GM18505 (cell line): ENCODE results near the gene ZNF473.
"Not testable (repeated sequence)": the region's sequence is repeated elsewhere in the genome, so short reads cannot be mapped to it uniquely, and the experiment has no call there.

ENCODE experiments used
- ATAC-seq: cut with Tn5 transposase; IDR thresholded peaks from one replicate; pipeline ENCODE4 v1.9.1; 2021; ENCODE audit not compliant: unreplicated experiment

ZNF473 gene

DNA sequence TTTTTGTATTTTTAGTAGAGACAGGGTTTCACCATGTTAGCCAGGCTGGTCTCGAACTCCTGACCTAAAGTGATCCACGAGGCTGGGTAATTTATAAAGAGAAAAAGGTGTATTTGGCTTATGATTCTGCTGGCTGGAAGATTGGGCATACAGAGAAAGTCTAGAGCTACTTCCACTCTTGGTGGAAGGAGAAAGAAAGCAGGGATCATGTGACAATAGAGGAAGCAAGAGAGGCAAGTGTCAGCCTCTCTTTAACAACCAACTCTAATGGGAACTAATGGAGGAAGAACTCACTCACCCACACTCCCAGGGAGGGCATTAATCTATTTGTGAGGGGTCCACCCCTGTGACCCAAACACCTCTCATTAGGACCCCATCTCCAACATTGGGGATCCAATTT, 58.6 kb downstream of the ZNF473 start:
- ATAC-seq = not testable (repeated sequence)

DNA sequence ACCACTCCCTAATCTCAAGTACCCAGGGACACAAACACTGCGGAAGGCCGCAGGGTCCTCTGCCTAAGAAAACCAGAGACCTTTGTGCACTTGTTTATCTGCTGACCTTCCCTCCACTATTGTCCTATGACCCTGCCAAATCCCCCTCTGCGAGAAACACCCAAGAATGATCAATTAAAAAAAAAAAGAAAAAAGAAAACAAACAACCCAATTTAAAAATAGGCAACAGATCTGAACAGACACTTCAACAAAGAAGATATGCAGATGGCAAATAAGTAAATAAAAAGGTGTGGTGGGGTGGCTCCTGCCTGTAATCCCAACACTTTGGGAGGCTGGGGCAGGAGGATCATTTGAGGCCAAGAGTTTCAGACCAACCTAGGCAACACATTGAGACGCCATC, 61.3 kb downstream of the ZNF473 start:
- not testable (repeated sequence) for ATAC-seq

GRCh38 chr19:50090706-50091105, 64.9 kb downstream of the ZNF473 start:
- not testable (repeated sequence) for ATAC-seq

DNA sequence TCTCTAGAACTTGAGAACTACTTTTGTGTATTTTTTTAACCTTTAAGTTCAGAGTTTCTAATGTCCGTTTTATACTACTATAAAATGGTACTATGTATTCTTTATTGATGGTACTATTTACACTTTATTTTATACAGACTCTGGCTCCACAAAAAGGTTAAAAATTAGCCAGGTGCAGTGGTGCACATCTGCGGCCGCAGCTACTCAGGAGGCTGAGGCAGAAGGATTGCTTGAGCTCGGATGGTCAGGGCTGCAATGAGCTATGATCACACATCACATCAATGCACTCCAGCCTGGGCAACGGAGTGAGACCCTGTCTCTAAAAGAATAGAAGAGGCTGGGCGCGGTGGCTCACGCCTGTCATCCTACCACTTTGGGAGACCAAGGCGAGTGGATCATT, 66.0 kb downstream of the ZNF473 start:
- not testable (repeated sequence) for ATAC-seq

DNA sequence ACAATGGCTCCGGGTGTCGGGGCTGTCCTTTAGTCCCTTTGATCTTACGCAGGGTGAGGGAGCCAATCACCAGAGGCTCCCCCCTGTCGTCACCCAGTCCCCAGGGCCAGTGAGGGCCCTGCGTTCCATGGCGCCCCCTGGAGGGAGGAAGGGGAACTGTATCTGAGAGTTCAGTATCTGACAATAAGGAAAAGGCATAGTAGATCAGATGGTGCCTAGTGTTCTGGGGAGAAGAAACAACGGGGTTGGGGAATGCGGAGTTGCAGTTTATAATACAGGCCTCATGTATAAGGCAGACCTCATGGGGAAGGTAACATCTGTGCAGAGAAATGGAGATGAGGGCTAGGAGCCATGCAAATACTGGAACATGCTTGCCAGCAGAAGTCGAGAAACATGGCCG, 66.8 kb downstream of the ZNF473 start:
- ATAC-seq = not testable (repeated sequence)

DNA sequence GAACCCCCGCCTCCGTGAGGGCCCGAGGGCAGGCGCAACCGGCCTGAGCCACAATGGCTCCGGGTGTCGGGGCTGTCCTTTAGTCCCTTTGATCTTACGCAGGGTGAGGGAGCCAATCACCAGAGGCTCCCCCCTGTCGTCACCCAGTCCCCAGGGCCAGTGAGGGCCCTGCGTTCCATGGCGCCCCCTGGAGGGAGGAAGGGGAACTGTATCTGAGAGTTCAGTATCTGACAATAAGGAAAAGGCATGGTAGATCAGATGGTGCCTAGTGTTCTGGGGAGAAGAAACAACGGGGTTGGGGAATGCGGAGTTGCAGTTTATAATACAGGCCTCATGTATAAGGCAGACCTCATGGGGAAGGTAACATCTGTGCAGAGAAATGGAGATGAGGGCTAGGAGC, 72.1 kb downstream of the ZNF473 start:
- not testable (repeated sequence) for ATAC-seq

DNA sequence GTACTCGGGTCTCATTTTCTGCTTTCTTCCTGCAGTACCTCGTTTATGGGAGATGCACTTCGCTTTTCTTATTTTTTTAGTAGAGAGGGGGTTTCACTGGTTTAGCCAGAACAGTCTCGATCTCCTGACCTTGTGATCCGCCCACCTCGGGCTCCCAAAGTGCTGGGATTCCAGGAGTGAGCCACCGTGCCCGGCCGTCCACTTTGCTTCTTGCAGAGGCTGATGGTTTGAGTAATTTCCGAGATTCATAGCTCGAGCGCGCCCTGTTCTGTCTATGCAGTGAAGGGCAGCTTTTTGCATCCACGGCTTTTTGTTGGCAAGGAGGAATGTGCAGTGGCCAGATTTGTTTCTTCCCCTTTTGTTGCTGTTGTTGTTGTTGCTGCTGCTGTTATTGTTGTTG, 73.1 kb downstream of the ZNF473 start:
- not testable (repeated sequence) for ATAC-seq

GRCh38 chr19:50099696-50100095, 73.9 kb downstream of the ZNF473 start:
- not testable (repeated sequence) for ATAC-seq

DNA sequence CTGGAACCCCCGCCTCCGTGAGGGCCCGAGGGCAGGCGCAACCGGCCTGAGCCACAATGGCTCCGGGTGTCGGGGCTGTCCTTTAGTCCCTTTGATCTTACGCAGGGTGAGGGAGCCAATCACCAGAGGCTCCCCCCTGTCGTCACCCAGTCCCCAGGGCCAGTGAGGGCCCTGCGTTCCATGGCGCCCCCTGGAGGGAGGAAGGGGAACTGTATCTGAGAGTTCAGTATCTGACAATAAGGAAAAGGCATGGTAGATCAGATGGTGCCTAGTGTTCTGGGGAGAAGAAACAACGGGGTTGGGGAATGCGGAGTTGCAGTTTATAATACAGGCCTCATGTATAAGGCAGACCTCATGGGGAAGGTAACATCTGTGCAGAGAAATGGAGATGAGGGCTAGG, 75.1 kb downstream of the ZNF473 start:
- not testable (repeated sequence) for ATAC-seq
